Peyer's patch (tissue), 4 donors: ENCODE results near the gene CACNA2D3. TPM values are rescaled to one million over a fixed set of nuclear protein-coding genes. Genes with fewer than 3 reads are reported as not detected.

Source experiments
- DNase-seq, 3 donors: peaks; one replicate each; pipeline ENCODE4 v3.0.0-alpha.2; 2017 to 2019
- H3K27ac ChIP-seq, 4 donors: fragments of 200-600 bp; sonication (generic); one replicate each; pipeline ENCODE4 v1.5.1; 2016 to 2019
- H3K27me3 ChIP-seq, 2 donors: fragments of 200-600 bp; sonication (generic); one replicate each; pipeline ENCODE4 v1.5.1; 2019
- H3K36me3 ChIP-seq, 3 donors: fragments of 200-600 bp; sonication (generic); one replicate each; pipeline ENCODE4 v1.5.1; 2016 to 2019
- H3K4me1 ChIP-seq, 4 donors: fragments of 200-600 bp; sonication (generic); one replicate each; pipeline ENCODE4 v1.5.1; 2016 to 2019
- H3K4me3 ChIP-seq, 4 donors: fragments of 200-600 bp; sonication (generic); 1 replicate in 3 of 4; 2 replicates in 1 of 4; pipeline ENCODE4 v1.5.1; 2016 to 2019; ENCODE audit warnings: mild to moderate bottlenecking in 1 of 4
- H3K9me3 ChIP-seq, 4 donors: fragments of 200-600 bp; sonication (generic); one replicate each; pipeline ENCODE4 v1.5.1; 2016 to 2019; ENCODE audit warnings: mild to moderate bottlenecking in 1 of 4
- POLR2A ChIP-seq, 2 donors: fragments of 450-650 bp; IDR thresholded peaks; one replicate each; pipeline ENCODE4 v1.5.1; 2017; ENCODE audit warnings: antibody characterized with exemption in 2 of 2, mild to moderate bottlenecking in 2 of 2, moderate library complexity in 2 of 2
- total RNA-seq, 4 donors: library from RNA; depleted of rRNA; stranded (reverse); fragments of >200 nt; gene quantifications; one replicate each; pipeline ENCODE4 v1.1.0, GENCODE V29; 2016
- TF ChIP-seq, protein P1 (sequence below), 6 experiments: fragments of 450-650 bp in 4 of 6; fragments of 200-600 bp in 2 of 6; sonication (generic) in 1 of 6; IDR thresholded peaks; one replicate each; pipeline ENCODE4 v1.5.1; 2017 to 2019; ENCODE audit warnings: antibody characterized with exemption in 6 of 6, mild to moderate bottlenecking in 3 of 6, moderate library complexity in 1 of 6

The CACNA2D3 gene
- total RNA-seq, 4 donors from 2014 or later: 0.27 to 5.0 TPM; not detected in 2

DNA sequence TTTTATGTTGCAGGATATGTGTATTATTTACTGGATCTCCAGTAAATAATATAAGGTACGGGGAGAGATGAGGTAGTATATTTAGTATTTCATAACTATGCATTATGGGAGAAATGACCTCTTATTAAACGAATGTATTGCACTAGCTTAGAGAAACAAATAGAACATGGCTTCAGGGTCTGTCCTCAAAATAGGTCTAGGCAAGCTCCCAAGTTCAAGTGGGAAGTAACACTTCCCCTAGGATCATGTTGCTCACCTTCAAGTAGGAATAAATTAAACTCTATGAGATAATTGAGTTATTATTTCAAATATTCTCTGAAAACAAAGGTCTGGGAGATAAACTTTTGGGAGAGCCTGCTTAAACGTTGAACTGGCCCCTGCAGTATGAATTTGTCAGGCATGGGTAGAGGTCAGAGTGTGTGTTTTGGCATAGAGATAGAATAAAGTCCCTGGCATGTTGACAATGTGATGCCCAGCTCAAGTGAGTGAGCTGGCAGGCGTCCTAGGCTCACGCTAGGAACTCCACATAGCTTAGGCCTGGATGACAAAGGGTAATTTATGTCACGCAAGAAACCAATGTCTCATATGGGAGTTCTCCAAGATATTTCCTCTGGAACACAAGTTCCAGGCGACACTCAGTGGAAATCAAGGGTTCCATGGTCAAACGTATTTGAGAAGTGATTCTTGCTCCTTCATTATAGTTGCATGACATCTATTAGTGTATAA lies 236.8 kb downstream of the CACNA2D3 start:
- TF ChIP-seq, protein P1, sequence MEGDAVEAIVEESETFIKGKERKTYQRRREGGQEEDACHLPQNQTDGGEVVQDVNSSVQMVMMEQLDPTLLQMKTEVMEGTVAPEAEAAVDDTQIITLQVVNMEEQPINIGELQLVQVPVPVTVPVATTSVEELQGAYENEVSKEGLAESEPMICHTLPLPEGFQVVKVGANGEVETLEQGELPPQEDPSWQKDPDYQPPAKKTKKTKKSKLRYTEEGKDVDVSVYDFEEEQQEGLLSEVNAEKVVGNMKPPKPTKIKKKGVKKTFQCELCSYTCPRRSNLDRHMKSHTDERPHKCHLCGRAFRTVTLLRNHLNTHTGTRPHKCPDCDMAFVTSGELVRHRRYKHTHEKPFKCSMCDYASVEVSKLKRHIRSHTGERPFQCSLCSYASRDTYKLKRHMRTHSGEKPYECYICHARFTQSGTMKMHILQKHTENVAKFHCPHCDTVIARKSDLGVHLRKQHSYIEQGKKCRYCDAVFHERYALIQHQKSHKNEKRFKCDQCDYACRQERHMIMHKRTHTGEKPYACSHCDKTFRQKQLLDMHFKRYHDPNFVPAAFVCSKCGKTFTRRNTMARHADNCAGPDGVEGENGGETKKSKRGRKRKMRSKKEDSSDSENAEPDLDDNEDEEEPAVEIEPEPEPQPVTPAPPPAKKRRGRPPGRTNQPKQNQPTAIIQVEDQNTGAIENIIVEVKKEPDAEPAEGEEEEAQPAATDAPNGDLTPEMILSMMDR (IDR thresholded peaks at IDR 0.05): no peak
- TF ChIP-seq POLR2A (IDR thresholded peaks at IDR 0.05): no peak
- H3K36me3 ChIP-seq: no peaks in the 10 kb centered on the region
- no peak overlapping the region for H3K4me3 ChIP-seq
- no peaks in the 10 kb centered on the region for H3K4me1 ChIP-seq
- no peak for DNase-seq
- H3K9me3 ChIP-seq: no peaks in the 10 kb centered on the region
- no peak overlapping the region for H3K27ac ChIP-seq
- H3K27me3 ChIP-seq: no peaks in the 10 kb centered on the region

DNA sequence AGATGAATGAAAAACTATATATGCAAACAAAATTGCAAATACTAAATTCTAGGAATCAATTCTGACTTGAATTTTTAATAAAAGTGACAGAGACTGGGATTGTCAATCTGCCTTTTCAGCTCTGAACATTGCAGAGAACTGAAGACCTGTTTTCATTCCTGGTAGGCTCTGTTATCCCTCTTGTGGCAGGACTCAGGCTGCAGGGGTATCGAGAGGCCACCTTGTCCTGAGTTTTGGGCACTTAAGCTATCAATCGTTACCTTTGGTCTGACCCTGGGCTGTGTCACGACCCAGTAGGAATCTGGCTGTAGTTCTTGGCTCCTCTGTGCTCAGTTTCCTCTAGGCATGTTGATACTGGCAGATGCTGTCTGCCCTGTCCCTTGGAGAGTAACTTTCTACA lies 238.0 kb downstream of the CACNA2D3 start:
- Histone ChIP-seq H3K36me3 (no peaks in the 10 kb centered on the region), H3K27ac (no peak overlapping the region), H3K4me1 (no peaks in the 10 kb centered on the region), H3K27me3 (no peaks in the 10 kb centered on the region), H3K4me3 (no peak overlapping the region), H3K9me3 (no peaks in the 10 kb centered on the region)
- TF ChIP-seq, protein P1 (IDR thresholded peaks at IDR 0.05): no peak
- TF ChIP-seq POLR2A (IDR thresholded peaks at IDR 0.05): no peak
- DNase-seq: no peak

DNA sequence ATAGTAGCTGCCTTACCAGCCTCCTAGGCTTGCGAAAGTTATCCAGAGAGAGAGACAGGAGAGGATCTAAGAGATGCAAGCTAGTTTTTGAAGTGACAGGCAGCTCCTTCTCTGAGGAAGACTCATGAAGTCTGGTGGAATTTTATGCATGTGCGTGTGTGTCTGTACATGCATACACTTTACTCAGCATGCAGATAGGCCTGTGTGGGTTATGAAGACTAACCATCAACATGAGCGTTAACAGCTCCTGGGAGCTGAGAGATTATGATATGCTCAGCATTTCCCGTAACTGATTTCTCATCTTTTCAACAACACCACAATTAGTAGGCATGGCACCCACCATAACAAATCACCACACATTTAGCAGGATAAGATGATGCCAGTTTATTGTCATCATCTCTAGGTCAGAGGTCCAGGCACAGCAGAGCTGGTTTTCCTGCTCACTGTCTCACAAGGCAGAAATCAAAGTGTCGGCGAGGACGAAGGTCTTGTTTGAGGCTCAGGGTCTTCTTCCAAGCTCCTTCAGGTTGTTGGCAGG lies 239.5 kb downstream of the CACNA2D3 start:
- no peak overlapping the region for H3K4me3 ChIP-seq
- H3K27ac ChIP-seq: no peak overlapping the region
- no peaks in the 10 kb centered on the region for H3K27me3 ChIP-seq
- H3K36me3 ChIP-seq: no peaks in the 10 kb centered on the region
- H3K9me3 ChIP-seq: no peaks in the 10 kb centered on the region
- no peak for DNase-seq
- H3K4me1 ChIP-seq: no peaks in the 10 kb centered on the region
- no peak for TF ChIP-seq POLR2A (IDR thresholded peaks at IDR 0.05)

DNA sequence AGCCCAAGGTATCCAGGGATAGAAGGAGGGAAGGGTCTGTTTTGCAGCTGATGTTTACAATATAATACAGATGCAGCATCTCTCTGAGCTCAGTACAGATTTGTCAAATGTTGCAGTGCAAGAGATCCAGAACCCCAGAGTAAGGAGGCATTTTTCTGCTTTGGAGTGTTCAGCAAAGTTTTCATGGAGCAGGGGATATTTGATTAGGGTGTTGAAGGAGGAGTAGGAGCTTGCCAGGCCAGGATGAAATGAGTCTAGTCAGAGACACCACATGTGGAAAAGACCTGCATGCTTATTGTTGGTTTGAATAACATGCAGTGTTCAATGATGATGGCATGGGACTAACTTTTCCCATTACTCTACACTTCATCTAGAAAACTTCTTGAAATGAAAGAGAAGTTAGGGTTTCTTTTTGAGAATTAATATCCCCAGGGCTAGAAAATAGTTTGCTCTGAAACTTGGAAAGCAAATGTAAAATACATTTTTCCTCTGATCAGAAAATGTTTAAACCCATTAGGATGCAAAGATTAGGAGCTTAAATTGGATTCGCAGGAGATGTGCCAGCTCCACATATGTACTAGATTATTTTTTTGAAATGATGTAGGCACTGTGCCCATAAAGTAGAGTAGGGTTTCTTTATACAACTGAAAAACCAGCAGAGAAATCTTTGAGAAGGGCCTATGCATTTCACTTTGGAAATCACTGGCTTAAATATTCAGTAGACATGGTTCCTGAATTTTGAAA lies 243.8 kb downstream of the CACNA2D3 start:
- Histone ChIP-seq H3K9me3 (no peaks in the 10 kb centered on the region), H3K27me3 (no peaks in the 10 kb centered on the region), H3K4me3 (no peak overlapping the region), H3K4me1 (no peaks in the 10 kb centered on the region), H3K27ac (no peak overlapping the region), H3K36me3 (no peaks in the 10 kb centered on the region)
- no peak for TF ChIP-seq POLR2A (IDR thresholded peaks at IDR 0.05)
- DNase-seq: no peak

DNA sequence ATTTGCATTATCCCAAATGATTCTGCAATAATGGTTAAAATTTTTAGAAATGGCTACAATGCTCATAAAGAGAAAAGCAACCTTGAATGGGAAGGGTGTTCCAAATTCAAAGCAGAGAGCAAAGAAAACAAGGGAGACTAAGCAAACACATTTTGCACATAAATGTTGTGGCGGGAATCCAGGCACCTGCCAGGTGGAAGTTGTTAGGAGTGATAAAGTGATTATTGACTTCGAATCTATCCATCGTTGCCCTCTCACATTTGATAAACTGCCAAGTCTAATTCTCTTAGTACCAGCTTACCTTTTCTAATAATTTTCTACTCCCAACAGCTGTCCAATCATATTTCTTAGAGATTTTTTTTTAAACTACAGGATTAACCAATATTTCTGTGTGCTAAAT lies 244.5 kb downstream of the CACNA2D3 start:
- no peak overlapping the region for H3K4me3 ChIP-seq
- TF ChIP-seq POLR2A (IDR thresholded peaks at IDR 0.05): no peak
- TF ChIP-seq, protein P1 (IDR thresholded peaks at IDR 0.05): no peak
- no peak overlapping the region for H3K27ac ChIP-seq
- no peaks in the 10 kb centered on the region for H3K27me3 ChIP-seq
- H3K9me3 ChIP-seq: no peaks in the 10 kb centered on the region
- DNase-seq: no peak
- H3K36me3 ChIP-seq: no peaks in the 10 kb centered on the region
- no peaks in the 10 kb centered on the region for H3K4me1 ChIP-seq

DNA sequence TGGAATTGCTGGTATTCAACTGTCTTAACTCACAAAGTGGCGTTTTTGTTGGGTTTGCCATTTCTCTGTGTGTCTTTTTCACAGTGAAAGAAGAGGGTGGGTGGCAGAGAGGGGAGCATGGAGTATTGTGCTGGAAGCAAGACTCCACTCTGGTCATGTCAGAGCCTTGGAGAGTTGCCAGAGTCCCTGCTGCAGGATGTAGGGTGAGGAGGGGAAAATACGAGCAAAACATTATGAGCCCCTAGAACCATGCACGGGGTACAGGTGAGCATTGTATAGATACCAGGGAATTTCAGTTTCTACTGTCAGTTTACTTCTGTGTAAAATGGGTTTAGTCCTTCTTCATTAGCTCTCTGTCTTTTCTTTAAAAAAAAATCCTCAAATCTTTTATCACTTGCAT lies 249.9 kb downstream of the CACNA2D3 start:
- H3K9me3 ChIP-seq: no peaks in the 10 kb centered on the region
- TF ChIP-seq POLR2A (IDR thresholded peaks at IDR 0.05): no peak
- TF ChIP-seq, protein P1 (IDR thresholded peaks at IDR 0.05): no peak
- no peaks in the 10 kb centered on the region for H3K27me3 ChIP-seq
- H3K36me3 ChIP-seq: no peaks in the 10 kb centered on the region
- H3K27ac ChIP-seq: no peak overlapping the region
- no peak for DNase-seq
- no peaks in the 10 kb centered on the region for H3K4me1 ChIP-seq
- H3K4me3 ChIP-seq: no peak overlapping the region
